ENCODE results near the gene TPRG1.

TPRG1 gene

DNA sequence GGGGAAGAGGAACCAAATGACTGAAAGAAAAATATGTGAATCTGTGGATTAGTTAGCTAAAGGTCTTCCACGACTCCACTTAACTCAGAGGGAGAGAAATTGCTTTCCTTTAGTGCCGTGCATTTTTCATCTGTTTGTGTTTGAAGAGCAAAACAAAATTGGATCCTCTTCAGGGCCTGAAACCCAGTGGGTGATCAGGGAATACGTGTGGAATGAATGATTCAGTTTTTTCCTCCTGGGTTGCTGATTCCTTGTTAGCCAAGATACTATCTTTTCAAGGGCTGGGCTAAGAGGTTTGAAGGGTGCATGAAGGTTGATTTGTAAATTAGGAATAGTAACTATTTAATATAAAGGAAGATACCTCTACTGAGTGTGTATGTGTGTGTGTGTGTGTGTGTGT lies 61.0 kb downstream of the TPRG1 start:
- no peak for DNase-seq (ENCODE audit: low spot score)

DNA sequence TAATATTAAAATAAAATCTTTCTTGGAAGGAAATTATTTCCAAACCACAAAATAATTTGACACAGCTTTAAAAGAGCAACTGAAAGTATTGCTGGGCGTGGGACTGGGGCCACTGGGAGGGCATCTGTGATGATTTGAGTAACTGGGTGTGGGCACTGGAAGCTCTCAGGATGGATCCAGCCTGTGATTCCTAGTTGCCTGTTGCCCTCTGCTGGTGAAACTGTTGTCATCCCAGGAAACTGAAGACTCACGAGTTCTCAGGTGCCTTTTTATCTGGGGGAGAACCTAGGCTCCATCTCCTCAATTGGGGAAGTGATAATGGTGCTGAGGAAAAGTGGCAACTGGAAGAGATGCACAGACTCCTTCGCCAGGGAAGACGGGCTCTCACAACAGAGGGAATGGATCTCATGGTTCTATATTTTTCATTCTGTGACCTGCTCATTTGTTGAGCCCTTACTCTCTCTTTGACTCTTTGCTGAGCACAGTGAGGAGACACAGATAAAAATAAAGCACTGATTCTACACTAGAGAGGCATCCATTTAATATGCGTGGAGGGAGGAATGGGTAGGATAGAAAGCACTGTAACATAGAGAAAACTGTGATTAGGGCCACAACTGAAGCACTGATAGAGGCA lies 61.6 kb downstream of the TPRG1 start:
- DNase-seq (ENCODE audit: low spot score), result no peak

DNA sequence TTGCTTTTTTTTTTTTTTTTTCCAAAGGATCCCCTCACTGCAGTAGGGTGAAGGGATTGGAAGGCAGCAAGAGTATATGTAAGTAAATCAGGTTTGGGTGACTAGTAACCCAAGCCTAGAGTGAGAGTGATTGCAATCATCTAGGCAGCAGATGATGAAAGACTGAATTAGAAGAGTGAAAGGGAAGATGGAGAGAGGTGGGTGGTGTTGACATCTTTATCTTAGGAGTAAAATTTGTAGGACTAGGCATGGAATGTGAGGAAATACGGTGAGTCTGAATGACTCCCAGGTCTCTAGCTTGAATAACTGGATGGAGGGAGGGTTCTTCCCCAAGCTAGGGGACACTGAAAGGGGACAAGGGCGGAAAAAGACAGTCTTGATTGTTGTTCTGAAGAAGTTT lies 63.4 kb downstream of the TPRG1 start:
- no peak for DNase-seq (ENCODE audit: low spot score)

DNA sequence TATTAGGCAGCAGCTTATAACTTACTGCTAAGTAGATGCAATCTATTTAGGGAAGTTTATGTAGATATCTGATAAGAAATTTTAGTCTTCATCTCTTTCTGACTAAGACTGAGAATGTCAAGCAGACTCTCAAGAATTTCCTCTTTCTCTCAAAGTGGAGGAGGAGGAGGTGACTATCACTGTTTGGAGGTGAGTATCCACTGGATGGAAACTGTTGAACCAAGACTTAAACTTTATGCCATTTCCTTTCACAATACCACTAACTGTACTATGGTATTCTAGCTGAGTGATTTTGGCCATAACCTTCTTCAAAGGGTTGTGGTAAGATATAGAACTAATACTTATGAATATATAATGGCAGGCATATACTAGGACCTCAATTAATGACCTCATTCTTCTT lies 64.6 kb downstream of the TPRG1 start:
- DNase-seq (ENCODE audit: low spot score), result peak; percentile 13

GRCh38 chr3:189237526-189237925 lies 65.8 kb downstream of the TPRG1 start:
- DNase-seq (ENCODE audit: low spot score), result no peak

- no peak for DNase-seq (ENCODE audit: low spot score)
Observed at GRCh38 chr3:189238071-189238470, 66.3 kb downstream of the TPRG1 start.

DNA sequence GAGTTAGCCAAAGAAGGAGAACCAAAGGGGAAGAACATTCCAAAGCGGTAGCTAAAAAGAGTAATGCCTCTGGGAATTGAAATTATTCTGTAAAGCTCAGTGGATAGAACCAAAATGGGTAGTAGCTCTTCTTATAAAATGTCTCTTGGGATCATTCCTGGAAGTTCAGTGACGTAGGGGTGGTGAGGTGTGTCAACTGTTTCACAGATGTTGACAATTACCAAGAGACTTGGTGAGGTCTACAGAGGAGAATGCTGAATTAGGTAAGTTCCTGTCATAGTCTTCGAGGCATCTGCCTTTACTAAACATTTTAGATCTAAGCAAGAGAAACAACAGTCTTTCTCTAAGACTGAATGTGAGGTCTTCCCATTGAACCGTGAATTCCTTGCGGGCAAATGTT lies 67.8 kb downstream of the TPRG1 start:
- DNase-seq (ENCODE audit: low spot score), result no peak

DNA sequence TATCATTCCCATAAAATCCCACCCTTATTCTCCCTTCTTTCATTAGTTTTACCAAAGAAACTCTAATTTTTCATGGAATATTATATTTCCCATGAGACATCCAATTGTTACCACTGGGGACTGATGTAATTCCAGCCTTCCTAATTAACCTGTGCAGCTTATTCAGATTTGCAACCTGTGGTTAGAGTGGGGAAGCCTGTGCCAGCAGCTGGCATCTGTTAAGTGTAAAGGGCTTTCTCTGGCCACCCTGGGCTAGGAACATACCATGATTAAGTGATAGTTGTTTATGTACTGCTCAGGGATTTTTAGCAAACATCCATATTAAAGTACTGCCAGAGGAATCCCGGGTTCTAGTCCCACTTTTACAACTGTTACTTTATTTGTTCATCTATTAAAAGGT lies 78.2 kb downstream of the TPRG1 start:
- DNase-seq (ENCODE audit: low spot score), result no peak

- no peak for DNase-seq (ENCODE audit: low spot score)
Observed at GRCh38 chr3:189258261-189258660, 86.5 kb downstream of the TPRG1 start.

GRCh38 chr3:189260556-189261493 lies 89.1 kb downstream of the TPRG1 start:
- no peak for DNase-seq (ENCODE audit: low spot score)

GRCh38 chr3:189262746-189263145 lies 91.0 kb downstream of the TPRG1 start:
- DNase-seq (ENCODE audit: low spot score), result no peak

DNA sequence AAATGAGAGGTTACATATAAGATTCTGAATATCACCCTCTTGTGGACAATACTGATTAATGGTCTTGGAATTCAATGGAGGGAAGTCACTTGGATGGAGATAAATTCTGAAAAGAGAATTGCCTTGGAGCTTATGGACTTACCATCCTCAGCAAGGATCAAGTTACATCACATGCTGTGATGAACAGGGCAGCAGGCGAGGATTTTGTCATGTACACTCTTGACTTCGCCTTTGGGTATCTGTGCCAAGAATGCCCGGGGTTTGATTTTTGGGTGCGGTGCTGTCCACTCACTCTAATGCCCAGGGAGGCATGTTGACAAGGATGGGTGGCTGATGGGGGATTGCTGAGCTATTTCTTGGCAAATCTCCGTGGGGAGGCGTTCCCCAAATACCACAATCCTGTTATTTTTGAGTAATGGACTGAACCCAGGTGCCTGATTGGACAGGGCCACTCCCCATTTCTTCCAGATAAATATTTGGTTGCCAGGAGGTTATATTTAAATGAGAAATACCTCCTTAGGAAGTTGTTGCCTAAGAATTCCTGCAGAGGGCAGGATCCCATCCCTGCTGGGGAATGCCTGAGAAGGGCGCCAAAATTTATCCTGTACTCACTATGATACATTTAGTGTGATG lies 96.3 kb downstream of the TPRG1 start:
- DNase-seq (ENCODE audit: low spot score), result no peak

DNA sequence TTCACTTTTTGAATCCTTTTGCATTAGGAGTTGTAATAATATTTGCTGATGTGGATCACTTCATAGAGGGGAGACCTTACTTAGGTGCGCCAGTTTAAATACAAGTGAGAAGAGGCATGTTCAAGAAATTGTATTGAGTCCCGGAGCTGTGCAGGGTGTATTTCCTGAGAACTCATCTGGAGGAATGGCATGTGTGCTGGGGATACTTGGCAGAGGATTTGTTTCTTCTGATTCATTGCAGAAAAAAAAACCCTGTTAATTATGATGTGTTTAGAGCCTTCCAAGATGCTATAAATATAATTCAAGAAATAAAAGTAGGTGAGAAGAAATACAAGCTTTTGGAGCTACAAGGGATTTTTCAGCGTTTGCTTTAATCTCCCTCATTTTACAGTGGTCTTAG lies 97.6 kb downstream of the TPRG1 start:
- no peak for DNase-seq (ENCODE audit: low spot score)

GRCh38 chr3:189270248-189270832 lies 98.6 kb downstream of the TPRG1 start:
- DNase-seq (ENCODE audit: low spot score), result peak; percentile 20

GRCh38 chr3:189272500-189273119 lies 100.8 kb downstream of the TPRG1 start:
- DNase-seq (ENCODE audit: low spot score), result no peak

GRCh38 chr3:189273736-189274135 lies 102.0 kb downstream of the TPRG1 start:
- DNase-seq (ENCODE audit: low spot score), result no peak

DNA sequence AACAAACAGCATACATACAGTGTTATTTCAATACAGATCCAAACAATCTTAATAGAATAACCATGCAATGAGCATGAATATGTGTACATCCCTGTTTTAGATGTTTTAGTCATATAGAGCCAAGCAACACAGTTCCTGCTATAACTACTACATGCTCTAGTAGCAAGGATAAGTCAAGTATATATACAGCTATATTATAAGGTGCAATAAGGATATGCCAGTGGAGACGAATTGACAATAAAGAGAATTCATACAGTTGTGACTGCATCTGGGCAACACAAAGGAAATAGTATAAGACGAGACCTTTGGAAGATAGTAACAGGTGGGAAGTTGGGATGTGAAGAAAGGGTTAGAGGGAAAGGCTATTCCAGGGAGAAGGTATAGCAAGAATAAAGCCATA lies 103.4 kb downstream of the TPRG1 start:
- no peak for DNase-seq (ENCODE audit: low spot score)

DNA sequence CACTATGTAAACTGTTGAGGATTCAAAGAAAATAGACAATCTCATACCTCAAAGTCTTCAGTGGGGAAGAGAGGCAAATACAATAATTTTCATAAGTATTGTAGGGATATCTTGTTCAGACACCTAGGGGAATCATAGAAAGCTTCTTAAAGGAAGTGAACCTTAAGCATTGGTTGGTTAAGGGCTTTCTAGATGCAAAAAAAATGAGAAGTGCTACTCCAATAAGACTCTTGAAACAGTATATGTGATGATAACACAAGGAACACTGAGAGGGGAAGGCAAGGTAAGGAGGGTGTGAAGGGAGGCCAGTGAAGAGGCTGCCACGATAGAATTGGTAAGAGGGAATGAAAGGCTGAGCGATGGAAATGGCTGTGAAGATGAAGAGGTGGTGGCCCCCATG lies 104.1 kb downstream of the TPRG1 start:
- DNase-seq (ENCODE audit: low spot score), result no peak

- no peak for DNase-seq (ENCODE audit: low spot score)
Observed at GRCh38 chr3:189276444-189277219, 104.9 kb downstream of the TPRG1 start.

DNA sequence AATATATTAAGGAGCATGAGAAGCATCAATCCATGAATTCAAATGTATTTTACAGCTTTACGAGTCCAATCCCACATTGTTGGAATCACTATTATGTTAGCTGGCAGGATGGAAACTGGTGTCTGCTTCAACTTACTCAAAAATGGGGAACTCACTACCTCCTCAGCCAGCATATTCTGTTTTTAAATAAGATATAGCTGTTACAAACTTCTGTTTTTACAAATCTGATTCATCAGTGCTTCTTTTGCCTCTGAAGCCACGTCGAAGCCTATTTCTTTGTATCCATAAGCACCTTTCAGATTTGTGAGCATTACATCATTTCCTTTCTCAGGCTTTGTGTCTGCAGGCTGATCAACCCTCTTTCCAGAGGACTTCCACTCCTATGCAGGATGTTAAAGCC lies 105.9 kb downstream of the TPRG1 start:
- DNase-seq (ENCODE audit: low spot score), result no peak

DNA sequence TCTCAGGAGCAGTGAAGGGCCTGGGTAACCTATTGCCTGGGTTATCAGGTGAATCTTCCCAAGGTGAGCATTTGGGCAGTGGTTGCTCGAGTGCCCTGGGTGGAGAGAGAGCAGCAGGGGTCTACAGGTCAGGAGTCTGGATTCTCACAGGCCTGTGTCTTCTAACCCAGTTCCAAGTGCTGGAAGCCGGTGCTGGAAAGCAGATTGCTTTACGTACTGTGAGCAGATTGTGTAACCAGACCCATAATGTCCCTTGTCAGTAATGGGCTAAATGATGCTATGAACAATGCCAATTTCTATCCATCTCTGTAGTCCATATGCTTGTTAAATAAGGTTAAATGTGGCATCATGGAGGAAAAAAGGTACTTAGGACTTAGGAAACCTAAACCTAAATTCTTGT lies 106.5 kb downstream of the TPRG1 start:
- no peak for DNase-seq (ENCODE audit: low spot score)
